Urothelium cell line (cell line): Measurements from ENCODE around the gene GRAMD4.

Experiments used
- DNase-seq: peaks from one replicate; pipeline ENCODE4 v3.0.0; 2011; ENCODE audit warnings: low spot score, mixed read lengths
- FAIRE-seq: peaks from 2 replicates; lab custom pipeline; 2011; peaks lifted over from hg19 to GRCh38; lab: Jason Lieb, UNC

The GRAMD4 gene

DNA sequence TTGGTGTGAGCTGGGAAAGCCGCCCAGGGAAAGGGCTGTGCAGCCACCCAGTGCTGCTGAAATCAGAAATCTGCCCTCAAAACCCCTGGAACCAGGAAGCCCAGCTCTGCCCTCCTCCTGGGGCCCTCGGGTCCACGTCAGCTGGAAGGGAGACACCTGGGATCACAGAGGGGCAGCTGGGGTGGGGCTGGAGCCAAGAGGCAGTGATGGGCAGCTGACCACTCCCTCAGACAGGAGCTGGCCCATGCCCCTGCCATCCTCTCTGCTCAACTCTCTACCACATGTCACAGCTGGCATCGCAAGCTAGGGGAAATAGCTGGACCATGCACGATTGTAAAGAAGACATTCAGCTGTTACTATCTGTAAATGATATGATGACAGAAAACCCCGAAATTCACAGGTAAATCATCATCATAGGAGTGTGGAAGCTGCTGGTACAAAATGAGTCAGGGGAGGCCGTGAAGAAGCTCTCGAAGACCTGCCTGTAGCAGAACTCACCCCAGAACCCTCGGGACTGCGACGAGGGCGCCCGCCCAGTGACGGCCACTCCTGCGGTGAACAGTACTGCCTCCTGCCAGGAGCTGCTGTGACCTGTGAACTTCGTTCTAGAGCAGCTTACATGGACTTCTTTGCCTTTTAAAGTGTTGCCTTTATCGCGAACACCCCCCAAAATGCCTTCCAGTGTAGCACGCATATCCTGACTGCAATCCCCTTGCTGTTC is 62.0 kb downstream of the GRAMD4 start:
- no peak for FAIRE-seq
- DNase-seq: no peak

DNA sequence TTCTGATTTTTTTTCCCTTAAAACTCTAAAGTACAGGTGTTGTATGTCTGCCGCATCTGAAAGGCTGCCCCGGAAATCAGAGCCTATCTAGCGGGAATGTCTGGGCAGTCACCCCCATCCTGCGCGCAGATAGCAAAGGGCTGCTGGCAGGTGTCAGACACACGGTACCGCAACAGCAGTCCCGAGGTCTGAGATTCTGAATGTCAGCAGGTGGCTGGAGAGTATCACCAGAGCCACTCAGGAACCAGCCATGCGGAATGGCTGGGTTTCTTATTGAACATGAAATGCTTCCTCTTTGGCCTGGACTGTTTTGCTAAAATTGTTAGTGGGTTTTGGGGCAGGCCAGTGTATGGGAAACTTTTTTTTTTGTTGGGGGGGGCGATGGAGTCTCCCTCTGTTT is 64.5 kb downstream of the GRAMD4 start:
- DNase-seq (no peak), FAIRE-seq (no peak)

DNA sequence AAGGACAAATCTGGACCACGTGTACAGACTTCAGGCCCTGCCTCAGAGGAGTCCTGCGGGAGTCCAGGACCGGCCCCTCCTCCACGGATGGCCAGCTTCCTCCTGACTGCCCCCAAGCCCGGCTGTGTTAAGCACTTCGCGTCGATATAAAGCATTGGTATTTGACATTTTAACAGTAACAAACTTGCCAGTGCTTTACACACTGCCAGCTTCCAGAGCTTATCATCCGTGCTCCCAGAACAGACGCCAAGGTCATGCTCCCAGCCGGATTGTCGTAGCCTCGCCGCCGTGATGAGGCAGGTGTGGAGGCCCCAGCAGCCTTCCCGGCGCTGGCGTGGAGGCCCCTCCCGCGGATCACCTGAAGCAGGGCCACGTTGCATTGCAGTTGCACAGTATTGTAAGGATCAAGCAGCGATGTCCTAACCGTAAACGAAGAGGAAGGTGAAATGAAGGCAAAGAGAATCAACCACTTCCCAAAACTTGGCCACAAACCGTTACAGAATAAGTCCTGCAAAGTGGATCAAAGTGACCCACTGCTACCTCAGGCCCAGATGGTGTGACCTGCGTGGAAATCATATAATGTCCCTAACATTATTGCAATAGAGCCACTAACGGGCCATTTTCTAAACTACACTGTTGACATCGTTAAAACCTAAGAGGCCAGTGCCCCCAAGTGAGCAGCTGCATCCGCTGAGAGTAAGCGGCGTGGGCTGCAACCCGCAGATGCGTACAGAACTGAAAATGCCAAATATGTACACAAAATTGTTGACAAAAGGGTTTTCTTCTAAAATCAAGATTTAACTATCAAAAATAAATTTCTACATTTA is 66.2 kb downstream of the GRAMD4 start:
- no peak for FAIRE-seq
- DNase-seq: no peak

DNA sequence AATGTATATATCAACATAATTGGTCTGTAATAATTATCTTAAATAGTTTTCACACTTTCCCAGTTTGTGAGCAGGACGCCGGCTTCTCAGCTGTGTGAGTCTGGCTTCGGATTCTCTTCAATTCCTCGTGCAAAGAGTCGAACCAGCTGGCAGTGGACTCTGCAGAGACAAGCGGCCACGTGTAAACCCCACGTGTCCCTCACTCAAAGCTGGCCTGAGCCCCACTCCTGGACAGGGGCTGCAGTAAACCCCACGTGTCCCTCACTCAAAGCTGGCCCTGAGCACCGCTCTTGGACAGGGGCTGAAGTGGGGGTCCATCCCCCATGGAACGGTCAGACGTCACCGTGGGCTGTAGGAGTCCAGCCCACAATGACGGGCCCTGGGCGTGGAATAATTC is 66.9 kb downstream of the GRAMD4 start:
- no peak for DNase-seq
- no peak for FAIRE-seq

DNA sequence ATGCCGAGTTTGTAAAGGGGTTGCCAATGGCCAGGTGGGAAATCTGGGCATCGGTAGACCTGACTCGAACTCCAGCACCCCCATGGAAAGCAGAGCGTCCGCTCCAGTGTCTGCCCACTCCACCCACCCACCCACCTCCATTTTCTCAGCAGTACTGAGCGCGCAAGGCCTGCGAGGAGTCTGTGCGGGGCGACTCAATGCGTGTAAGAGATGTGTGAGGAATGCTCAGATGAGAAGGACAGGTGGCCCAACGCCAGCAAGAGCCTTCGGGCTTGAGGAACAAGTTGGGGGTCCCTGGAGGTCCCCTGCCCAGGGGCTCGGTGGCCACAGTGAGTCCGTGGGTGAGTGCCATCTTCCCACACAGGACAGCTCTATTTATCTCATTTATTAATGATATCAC is 67.3 kb downstream of the GRAMD4 start:
- FAIRE-seq: no peak
- DNase-seq: no peak

DNA sequence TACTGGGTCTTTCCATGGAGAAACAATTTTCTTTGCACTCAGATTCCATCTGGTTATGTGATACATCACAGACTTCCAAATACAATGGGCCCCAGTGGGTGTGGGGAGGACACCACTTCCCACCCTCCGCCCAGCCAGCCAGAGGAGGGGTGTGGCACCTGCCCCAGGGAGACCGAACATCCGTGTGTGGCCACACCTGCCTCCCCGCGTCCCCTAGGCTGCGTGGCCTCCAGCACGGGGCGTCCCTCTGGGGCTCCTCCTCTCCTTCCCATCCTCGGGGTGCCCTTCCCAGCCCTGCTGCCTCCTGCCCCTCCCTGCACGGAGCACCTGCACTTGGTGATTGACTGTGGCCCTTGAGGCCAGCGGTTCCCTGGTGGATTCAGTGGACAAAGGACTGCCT is 68.8 kb downstream of the GRAMD4 start:
- FAIRE-seq: peak; percentile 32

DNA sequence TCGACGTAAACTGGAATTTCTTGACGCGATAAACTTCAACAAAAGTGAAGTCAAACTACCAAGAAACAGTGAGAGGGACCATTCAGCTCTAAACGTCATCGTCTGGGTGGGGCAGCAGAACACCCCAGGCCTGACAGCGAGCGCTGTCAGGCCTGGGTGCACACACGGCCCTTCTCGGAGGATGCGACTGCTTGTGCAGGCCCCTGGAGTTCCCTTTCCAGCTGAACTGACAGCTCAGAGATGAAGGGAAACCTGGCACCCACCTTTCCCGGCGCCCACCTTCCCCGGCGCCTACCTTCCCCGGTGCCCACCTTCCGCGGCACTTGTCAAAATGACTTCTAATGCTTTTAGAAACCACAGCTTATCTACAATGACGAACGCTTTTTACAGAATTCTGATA is 70.0 kb downstream of the GRAMD4 start:
- DNase-seq: no peak
- no peak for FAIRE-seq

More for the DNA sequence above, 68.8 kb downstream of the GRAMD4 start:
- no peak for DNase-seq

DNA sequence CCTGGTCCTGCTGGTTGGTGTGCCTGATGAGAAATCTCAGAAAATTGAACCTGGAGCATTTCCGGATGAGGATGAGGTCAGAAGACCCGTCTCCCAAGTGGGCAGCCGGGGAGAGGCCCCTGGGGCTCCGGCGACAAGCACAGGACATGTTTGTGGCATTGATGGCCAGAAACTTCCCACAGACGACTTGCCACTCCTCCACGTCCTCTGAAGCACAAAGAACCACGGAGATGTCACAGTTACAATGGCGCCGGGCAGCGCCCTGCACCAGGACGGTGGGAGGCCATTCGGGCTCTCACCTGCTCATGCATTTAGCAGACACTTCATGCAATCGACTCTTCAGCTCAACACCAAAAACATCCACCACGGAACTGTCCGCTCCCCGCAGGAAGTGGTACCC is 71.4 kb downstream of the GRAMD4 start:
- no peak for DNase-seq
- peak; percentile 65 for FAIRE-seq

DNA sequence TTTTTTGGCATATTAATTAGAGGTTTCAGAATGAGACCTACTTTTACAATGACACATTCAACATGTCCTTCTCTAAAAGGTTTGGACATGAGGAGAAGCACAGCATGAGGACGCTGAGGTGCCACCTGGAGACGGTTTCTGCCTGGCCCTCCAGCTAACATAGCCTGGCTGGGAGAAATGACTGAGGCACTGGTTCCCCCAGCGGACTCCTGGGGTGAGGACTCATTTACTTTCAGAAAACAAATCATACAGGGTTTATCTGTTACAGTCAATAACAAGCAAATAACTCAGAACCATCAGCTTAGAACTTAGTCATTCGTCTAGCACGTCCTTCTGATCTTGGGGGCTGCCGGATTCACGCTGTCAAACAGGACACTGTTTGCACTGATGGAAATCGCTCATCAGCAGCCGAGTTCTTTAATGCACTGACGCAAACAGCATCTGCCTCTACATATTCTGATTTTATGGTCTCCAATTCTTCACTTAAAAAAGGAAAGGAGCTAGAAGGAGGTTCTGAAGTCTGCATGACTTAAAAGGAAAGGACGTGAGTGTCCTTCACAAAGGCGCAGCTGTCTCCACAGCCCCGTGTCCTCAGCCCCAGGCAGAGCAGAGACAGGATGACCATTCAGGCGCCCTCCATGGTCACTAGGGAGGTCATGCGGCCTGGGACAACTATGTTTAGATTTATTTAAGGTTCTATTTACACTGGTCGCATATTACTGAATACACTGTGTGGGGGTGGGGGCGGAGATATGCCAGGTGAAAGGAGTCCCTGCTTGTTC is 73.6 kb downstream of the GRAMD4 start:
- FAIRE-seq: no peak
- no peak for DNase-seq

DNA sequence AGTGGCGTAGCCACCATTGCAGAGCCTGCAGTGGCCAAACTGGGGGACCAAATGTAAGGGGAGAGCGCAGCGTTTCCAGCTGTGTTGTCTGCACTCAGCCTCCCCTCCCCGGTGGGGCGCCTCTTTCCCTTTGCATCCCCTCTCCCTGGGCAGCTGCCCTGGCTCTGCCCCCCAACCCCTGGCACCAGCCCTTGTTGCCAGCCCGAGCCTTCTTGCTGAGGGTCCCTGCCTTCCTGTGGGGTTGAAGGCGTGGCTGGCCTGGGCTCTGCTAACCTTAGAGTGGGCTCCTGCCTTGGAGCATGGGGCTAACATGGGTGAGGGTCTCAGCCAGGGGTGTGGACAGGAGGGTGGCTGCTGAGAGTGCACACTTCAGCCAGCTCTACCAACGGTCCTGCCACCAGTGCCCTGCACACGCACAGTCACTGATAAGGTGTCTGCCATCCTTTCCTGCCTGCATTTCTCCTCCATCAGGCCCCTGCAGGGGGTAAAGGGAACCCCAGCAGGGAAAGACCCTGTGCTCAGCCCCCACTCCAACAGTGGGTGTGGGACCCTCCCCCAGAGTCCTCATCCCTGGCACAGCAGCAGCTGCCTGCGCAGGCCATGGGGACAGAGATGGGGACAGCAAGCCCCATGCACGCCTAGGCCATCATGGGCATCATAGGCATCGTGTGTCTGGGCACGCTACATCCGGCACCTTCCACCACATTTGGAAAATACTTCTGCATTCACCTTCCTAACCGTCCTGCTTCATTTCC is 74.4 kb downstream of the GRAMD4 start:
- FAIRE-seq: no peak

DNA sequence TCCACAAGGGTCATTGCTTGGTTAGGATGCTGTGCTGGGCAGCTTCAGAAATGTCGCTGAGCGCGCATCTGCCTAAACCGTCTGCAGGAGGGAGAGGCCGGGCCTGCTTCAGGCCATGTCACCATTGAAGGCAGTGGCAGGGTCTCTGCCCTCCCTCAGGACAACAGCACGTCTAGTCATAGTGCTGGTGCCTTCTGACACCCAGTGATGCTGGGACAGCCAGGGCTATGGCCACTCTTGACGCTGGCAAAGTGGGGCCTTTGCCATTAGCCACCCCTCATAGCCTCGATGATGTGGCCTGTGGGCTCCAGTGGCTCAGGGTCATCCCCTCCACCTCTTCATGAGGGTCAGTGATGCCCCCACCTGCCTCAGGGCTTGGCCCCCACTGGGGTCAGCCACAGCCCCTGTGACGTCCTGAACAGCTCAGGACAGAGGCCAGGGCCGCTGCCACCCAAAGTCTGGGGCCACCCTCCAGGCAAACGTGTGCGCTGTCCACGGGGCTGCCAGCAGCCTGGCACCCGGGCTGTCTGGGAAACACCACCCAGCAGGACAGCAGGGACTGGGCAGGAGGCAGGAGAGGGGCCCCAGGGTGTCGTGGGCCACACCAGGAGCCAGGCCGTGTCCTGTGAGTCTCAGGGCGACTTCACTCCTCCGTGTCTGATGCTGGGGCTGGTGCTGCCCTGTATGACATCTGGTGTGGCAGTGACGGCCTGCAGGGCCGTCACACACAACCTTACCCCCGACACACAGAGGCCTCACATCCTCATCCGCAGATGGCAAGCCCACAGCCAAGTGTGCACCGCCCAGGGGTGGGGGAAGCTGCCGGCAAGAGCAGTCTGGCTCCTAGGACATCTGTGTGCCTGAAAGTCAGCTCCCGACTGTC is 75.4 kb downstream of the GRAMD4 start:
- FAIRE-seq: no peak

More for the DNA sequence above, 74.4 kb downstream of the GRAMD4 start:
- DNase-seq: no peak

DNA sequence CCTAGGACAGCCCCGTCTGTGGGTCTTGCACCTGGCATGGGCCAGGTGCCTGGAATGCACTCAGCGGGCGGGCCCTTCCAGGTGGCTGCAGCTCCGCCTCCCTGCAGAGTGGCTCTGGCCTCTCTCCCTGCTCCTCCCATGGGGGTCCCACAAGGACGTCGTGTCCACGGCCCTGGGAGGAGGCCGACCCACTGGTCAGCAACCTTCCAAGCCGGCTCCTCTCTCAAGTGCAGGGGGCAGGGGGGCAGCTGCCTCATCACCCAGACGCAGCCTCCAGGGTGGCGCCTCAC is 76.0 kb downstream of the GRAMD4 start:
- DNase-seq (no peak), FAIRE-seq (no peak)

More for the DNA sequence above, 75.4 kb downstream of the GRAMD4 start:
- DNase-seq: no peak

DNA sequence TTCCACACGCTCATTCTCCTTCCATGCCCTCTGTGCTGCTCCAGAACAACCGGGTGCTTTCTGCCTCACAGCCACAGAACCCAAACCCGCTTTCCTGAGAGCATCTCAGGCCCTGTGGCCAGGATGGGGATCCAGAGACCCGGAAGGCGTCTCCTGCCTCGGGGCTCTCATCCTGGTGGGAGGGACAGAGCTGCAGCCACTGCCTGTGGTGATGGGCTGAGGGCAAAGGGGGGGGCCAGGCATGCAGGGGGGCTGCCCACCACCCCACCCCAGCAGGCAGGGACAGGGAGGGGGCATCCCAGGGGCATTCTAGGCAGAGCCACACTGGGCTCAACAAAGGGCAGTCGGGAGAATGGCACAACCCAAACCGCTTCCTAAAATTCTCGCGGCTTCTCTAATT is 76.4 kb downstream of the GRAMD4 start:
- DNase-seq (no peak), FAIRE-seq (no peak)

DNA sequence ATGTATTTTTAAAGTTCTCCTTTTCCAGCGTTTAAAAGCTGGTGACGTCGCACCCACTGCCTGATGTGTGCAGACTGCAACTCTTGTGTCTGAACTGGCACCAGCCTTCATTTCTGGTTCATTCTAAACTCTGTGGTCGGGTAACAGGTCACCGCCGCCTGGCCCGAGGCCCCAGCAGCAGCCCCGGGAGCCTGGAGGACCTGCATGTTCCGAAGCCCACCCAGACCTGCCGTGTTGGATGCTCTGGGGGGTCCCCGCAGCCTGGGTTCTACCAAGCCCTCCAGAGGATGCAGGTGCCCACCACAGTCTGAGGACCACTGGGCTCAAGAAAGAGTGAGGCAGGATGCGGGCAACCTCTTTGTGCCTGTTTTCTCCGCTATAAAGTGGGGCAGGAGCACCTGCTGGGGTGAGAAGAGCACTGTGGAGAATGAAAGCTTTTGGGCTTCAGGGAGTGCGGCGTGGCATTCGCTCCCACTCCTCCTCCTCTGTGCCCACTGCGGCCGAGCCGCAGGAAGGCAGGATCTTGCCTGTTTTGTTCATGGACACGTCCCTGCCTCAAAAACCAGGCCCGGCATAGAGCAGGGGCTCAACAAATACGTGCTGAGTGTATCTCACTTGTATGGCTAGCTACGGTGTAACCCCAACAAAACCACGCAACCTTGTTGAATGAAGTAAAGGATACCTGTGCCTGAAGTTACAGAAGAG is 77.8 kb downstream of the GRAMD4 start:
- DNase-seq (no peak), FAIRE-seq (no peak)

DNA sequence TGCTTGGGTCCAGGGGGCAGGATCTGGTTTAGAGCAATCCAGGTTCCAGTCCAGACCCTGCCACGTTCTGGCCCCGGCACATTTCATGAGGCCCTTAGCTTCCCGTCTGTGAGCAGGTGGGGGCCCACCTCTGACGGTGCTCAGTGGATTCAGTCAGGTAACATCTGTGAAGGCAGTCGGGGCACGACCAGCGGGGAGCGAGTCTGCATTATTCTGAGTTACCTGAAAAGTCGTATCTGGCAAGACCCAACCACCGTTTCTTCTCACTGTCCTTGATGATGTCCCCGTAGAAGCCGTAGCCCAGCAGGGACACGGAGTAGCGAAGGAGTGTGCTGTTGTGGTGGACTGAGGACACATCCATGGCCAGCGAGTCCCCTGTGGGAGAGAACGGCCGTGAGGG is 78.9 kb downstream of the GRAMD4 start:
- DNase-seq (no peak), FAIRE-seq (no peak)

DNA sequence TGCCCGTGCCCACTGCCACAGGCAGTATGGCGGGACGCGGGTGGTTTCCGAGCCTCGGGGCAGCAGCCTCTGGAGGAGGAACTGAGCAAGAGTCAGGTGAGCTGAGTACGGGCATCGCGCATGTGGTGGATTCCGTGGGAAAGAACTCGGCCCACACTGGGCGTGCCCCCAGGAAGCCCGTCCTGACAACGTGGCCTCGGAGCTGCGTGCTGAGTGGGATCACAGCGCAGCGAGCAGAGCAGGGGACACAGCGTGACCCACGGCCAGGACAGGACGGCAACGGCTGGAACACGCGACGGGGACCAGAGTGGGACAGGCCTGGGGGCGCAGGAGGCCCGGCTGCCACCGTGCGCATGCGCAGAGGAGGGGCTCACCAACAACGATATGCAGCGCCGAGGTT is 81.1 kb downstream of the GRAMD4 start:
- FAIRE-seq (no peak), DNase-seq (no peak)

DNA sequence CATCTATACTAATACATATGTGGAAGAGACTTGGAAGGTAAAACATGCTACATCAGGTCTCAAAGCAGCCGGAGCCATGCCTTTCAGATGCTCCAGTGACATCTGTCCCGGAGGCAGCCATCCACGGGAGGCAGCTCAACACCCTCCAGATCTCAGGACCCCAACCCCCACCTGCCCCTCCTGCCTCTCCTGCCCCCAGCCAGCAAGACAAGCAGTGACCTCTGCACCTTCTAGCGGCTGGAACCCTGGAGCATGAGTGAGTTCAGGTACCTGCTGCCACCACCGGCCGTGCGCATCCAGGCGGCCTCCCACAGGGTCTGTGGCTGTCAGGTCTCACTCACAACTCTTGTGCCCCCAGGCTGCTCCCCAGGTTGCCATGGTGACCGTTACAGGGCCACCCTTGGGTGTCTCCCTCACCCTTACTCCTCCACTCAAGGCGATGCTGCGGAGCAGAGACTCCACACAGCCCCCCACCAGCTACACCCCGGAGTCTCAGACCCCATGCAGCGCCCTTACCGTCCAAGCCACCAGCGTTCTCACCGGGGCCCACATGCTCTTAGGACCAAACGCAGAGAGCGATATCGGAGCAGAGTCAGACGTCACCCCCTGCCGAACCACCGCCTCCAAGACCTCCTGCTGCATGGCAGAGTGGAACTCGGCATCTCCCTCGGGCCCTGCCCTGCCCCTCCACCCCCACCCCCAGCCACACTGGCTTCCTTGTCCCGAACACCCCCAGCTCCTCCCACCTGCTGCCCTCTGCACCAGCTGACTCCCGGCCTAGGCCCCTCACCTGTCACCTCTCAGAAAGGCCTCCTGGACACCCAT is 83.2 kb downstream of the GRAMD4 start:
- no peak for FAIRE-seq

DNA sequence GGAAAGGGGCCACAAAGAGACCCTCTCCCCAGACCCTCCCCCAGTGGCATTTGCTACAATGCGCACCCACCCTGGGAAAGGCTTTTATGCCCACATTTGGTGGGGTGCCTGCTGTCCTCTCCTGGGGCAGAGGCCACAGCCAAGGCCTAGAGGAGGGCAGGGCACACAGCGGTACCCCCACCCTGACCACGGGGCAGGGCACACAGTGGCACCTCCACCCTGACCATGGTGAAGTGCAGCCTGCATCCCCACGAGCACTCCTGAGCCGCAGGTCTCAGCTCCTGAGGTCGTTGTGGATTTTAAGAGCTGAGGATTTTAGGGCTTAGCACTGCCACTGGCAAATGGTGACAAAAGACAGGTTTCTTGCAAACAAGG is 83.8 kb downstream of the GRAMD4 start:
- DNase-seq (no peak), FAIRE-seq (no peak)

More for the DNA sequence above, 83.2 kb downstream of the GRAMD4 start:
- DNase-seq: no peak

DNA sequence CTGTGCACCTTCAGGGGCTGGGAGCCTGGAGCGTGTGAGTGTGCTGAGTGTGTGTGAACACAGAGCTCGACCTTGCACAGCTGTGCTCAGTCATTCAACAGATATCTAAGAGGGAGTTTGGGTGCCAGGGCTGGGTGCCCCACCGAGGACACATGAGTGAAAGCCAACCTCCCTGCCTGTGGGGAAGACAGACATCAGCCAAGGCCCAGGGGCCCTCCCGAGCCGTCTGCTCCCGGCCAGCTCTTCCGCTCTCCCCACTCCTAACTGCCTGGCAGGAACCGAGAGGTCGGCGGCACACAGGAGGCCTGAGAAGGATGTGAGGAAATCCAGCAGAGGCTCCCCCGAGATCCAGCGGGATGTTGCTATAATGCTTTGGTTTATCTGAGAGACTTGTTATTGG is 85.9 kb downstream of the GRAMD4 start:
- DNase-seq (no peak), FAIRE-seq (no peak)
